CD4-positive, alpha-beta T cell (primary cell): ENCODE measurements around the gene ENG. TPM values are rescaled to one million over a fixed set of nuclear protein-coding genes. Genes with fewer than 3 reads are reported as not detected.

Experiments
- ATAC-seq: fragments of 200-7000 bp; cut with Tn5 transposase; one replicate; pipeline ENCODE4 v1.10.0; 2022; ENCODE audit warnings: mild to moderate bottlenecking; ENCODE audit not compliant: poor library complexity
- CTCF ChIA-PET: fragments of 350-600 bp; sonication (Branson Sonifier 250); formaldehyde crosslinking; loops from one replicate; lab custom pipeline; 2021; ENCODE audit warnings: antibody characterized with exemption, inconsistent platforms; lab: Charles Lee
- POLR2A ChIA-PET: fragments of 350-600 bp; sonication (Branson Sonifier 250); formaldehyde crosslinking; loops from one replicate; lab custom pipeline; 2021; ENCODE audit warnings: antibody characterized with exemption, inconsistent platforms; lab: Charles Lee
- DNase-seq, 14 experiments: peaks; one replicate each; pipeline ENCODE4 v3.0.0-alpha.2; 2013 to 2020; ENCODE audit warnings: mixed read lengths in 2 of 14
- H3K27ac ChIP-seq, 2 donors: one replicate each; pipeline versions ENCODE4 v1.5.1 to v1.7.0; 2013; ENCODE audit warnings: low read length in 2 of 2, low read depth in 1 of 2, mild to moderate bottlenecking in 1 of 2
- H3K27me3 ChIP-seq, 2 experiments: 1 replicate in 1 of 2; 2 replicates in 1 of 2; pipeline versions ENCODE4 v1.6.1 to v1.7.0; 2013; ENCODE audit warnings: low read length in 2 of 2, control low read depth in 1 of 2, mild to moderate bottlenecking in 1 of 2, moderate library complexity in 1 of 2; ENCODE audit not compliant: insufficient read depth in 2 of 2, control insufficient read depth in 1 of 2
- H3K36me3 ChIP-seq: one replicate; pipeline ENCODE4 v1.6.1; 2013; ENCODE audit warnings: low read length, control low read depth; ENCODE audit not compliant: insufficient read depth
- H3K4me1 ChIP-seq: one replicate; pipeline ENCODE4 v1.6.1; 2013; ENCODE audit warnings: low read length, control low read depth; ENCODE audit not compliant: insufficient read depth
- H3K4me3 ChIP-seq: one replicate; pipeline ENCODE4 v1.5.1; 2013; ENCODE audit warnings: mild to moderate bottlenecking, low read length, moderate library complexity
- H3K9me3 ChIP-seq, 2 experiments: 1 replicate in 1 of 2; 2 replicates in 1 of 2; pipeline versions ENCODE4 v1.6.1 to v1.7.0; 2013; ENCODE audit warnings: low read length in 2 of 2, mild to moderate bottlenecking in 2 of 2, control low read depth in 1 of 2, moderate library complexity in 1 of 2; ENCODE audit not compliant: control insufficient read depth in 1 of 2, insufficient read depth in 1 of 2
- H3K27ac Mint-ChIP-seq: one replicate; pipeline ENCODE4 v1.8.0; 2020; ENCODE audit warnings: mixed read lengths
- H3K27me3 Mint-ChIP-seq: one replicate; pipeline ENCODE4 v1.8.0; 2021; ENCODE audit warnings: mixed read lengths
- H3K36me3 Mint-ChIP-seq: one replicate; pipeline ENCODE4 v1.8.0; 2021; ENCODE audit warnings: low read depth, mixed read lengths
- H3K4me1 Mint-ChIP-seq: one replicate; pipeline ENCODE4 v1.8.0; 2021; ENCODE audit warnings: low read depth, mixed read lengths
- H3K4me3 Mint-ChIP-seq: one replicate; pipeline ENCODE4 v1.8.0; 2020; ENCODE audit warnings: mild to moderate bottlenecking, mixed read lengths
- H3K9me3 Mint-ChIP-seq: one replicate; pipeline ENCODE4 v1.8.0; 2020; ENCODE audit warnings: mixed read lengths
- CTCF ChIP-seq: fragments of 200-600 bp; IDR thresholded peaks from one replicate; pipeline ENCODE4 v1.8.0; 2022; ENCODE audit warnings: antibody characterized with exemption, mild to moderate bottlenecking
- intact Hi-C, 2 experiments: fragments of 100-400 bp; cut with DNase I in 1 of 2; cut with micrococcal nuclease in 1 of 2; formaldehyde crosslinking; loops; one replicate each; pipeline versions ENCODE4 v1.15.1 to v1.9.0; 2023 to 2025; cut with DNase I, micrococcal nuclease
- total RNA-seq, 174 experiments: library from RNA in 2 of 174; stranded (reverse) in 2 of 174; gene quantifications; one replicate each; pipeline ENCODE4 v1.2.3 and lab custom pipeline; 2021 to 2026

The ENG gene
- total RNA-seq, 2 experiments from 2014 or later: 2.5 to 2.6 TPM

GRCh38 chr9:127875306-127875966 lies 21.0 kb upstream of the ENG start:
- no peak overlapping the region for H3K27ac ChIP-seq
- H3K4me3 Mint-ChIP-seq: no peak overlapping the region
- peaks cover 9% of the 10 kb centered on the region for H3K4me1 ChIP-seq
- H3K27ac Mint-ChIP-seq: no peak overlapping the region
- CTCF ChIA-PET: no interaction called here
- H3K9me3 Mint-ChIP-seq: no peaks in the 10 kb centered on the region
- H3K27me3 Mint-ChIP-seq: no peaks in the 10 kb centered on the region
- H3K36me3 Mint-ChIP-seq: peaks cover 5% of the 10 kb centered on the region
- POLR2A ChIA-PET: no interaction called here
- no peak for TF ChIP-seq CTCF
- no peaks in the 10 kb centered on the region for H3K9me3 ChIP-seq
- no peaks in the 10 kb centered on the region for H3K4me1 Mint-ChIP-seq
- intact Hi-C loops: loop anchor here in 1 of 2 experiments (5.0 kb wide), 1 partner anchor 37 kb away; no protein-coding TSS in a partner anchor
- H3K27me3 ChIP-seq: peaks cover 5 to 6% of the 10 kb centered on the region in 2 experiments
- H3K36me3 ChIP-seq: no peaks in the 10 kb centered on the region
- H3K4me3 ChIP-seq: no peak overlapping the region
- ATAC-seq (no peak), DNase-seq (no peak)

- ChIA-PET POLR2A (interaction anchor here (0.9 kb wide), 1 partner anchor 8 kb away, joined by 5 read pairs; no protein-coding TSS in a partner anchor), CTCF (no interaction called here)
- no peaks in the 10 kb centered on the region for H3K36me3 ChIP-seq
- no peak for ATAC-seq
- DNase-seq: no peak
- H3K4me3 ChIP-seq: no peak overlapping the region
- Mint-ChIP-seq H3K36me3 (peaks cover 5% of the 10 kb centered on the region), H3K4me1 (no peaks in the 10 kb centered on the region), H3K27me3 (no peaks in the 10 kb centered on the region), H3K9me3 (no peaks in the 10 kb centered on the region), H3K4me3 (no peak overlapping the region), H3K27ac (no peak overlapping the region)
- H3K27me3 ChIP-seq: peaks cover 5 to 6% of the 10 kb centered on the region in 2 experiments
- TF ChIP-seq CTCF: no peak
- intact Hi-C loops: loop anchor here in 1 of 2 experiments (5.0 kb wide), 1 partner anchor 38 kb away; no protein-coding TSS in a partner anchor
- no peak overlapping the region for H3K27ac ChIP-seq
- peaks cover 15% of the 10 kb centered on the region for H3K4me1 ChIP-seq
- H3K9me3 ChIP-seq: no peaks in the 10 kb centered on the region
Observed at GRCh38 chr9:127874301-127875221, 20.1 kb upstream of the ENG start.

GRCh38 chr9:127873886-127874285 lies 19.4 kb upstream of the ENG start:
- no peaks in the 10 kb centered on the region for H3K27me3 Mint-ChIP-seq
- no peaks in the 10 kb centered on the region for H3K36me3 ChIP-seq
- POLR2A ChIA-PET: interaction anchor here (0.9 kb wide), 1 partner anchor 9 kb away, joined by 5 read pairs; no protein-coding TSS in a partner anchor
- DNase-seq: no peak
- peaks cover 5% of the 10 kb centered on the region for H3K36me3 Mint-ChIP-seq
- H3K9me3 Mint-ChIP-seq: no peaks in the 10 kb centered on the region
- no peak overlapping the region for H3K27ac Mint-ChIP-seq
- CTCF ChIA-PET: interaction anchor here (0.5 kb wide), 1 partner anchor 411 kb away, joined by 6 read pairs; no protein-coding TSS in a partner anchor
- no peak overlapping the region for H3K4me3 ChIP-seq
- no peak for ATAC-seq
- intact Hi-C loops: no loop called here
- H3K9me3 ChIP-seq: no peaks in the 10 kb centered on the region
- peaks cover 16% of the 10 kb centered on the region for H3K4me1 ChIP-seq
- TF ChIP-seq CTCF: no peak
- peaks cover 5 to 6% of the 10 kb centered on the region in 2 experiments for H3K27me3 ChIP-seq
- no peak overlapping the region for H3K4me3 Mint-ChIP-seq
- H3K4me1 Mint-ChIP-seq: no peaks in the 10 kb centered on the region
- no peak overlapping the region for H3K27ac ChIP-seq
